Panc1 (cell line): ENCODE measurements around the gene LIPC. TPM values are rescaled to one million over a fixed set of nuclear protein-coding genes. Genes with fewer than 3 reads are reported as not detected.

ENCODE experiments used
- ATAC-seq: fragments of 200-7000 bp; cut with Tn5 transposase; 2 replicates; pipeline ENCODE4 v1.9.1; 2020; ENCODE audit warnings: mild to moderate bottlenecking, moderate library complexity
- BruUV-seq: library from RNA; stranded (reverse); fragments of 400-500 nt; replicated peaks from 2 replicates; lab custom pipeline; 2021; lab: Mats Ljungman, UMichigan
- CTCF ChIA-PET: fragments of 300-600 bp; sonication (Branson Sonifier 250); formaldehyde crosslinking; loops from one replicate; lab custom pipeline; 2022; ENCODE audit warnings: antibody characterized with exemption; lab: Charles Lee
- POLR2A ChIA-PET: fragments of 300-600 bp; sonication (Branson Sonifier 250); formaldehyde crosslinking; loops from one replicate; lab custom pipeline; 2022; ENCODE audit warnings: antibody characterized with exemption; lab: Charles Lee
- DNase-seq: peaks from one replicate; pipeline ENCODE4 v3.0.0-alpha.2; 2010; ENCODE audit warnings: low read depth, low spot score
- H3K27ac ChIP-seq: 2 replicates; pipeline ENCODE4 v1.5.1; 2011; ENCODE audit warnings: mild to moderate bottlenecking, low read length, inconsistent platforms
- H3K27me3 ChIP-seq: fragments of 200-500 bp; sonication (Bioruptor generic); 2 replicates; pipeline ENCODE4 v1.6.0; 2014; ENCODE audit warnings: low read length, inconsistent platforms; ENCODE audit not compliant: control insufficient read depth, insufficient read depth
- H3K36me3 ChIP-seq: fragments of 200-500 bp; sonication (Bioruptor generic); 2 replicates; pipeline ENCODE4 v1.5.1; 2014; ENCODE audit warnings: inconsistent platforms, mild to moderate bottlenecking, low read length, moderate library complexity; ENCODE audit not compliant: control insufficient read depth, insufficient read depth
- H3K4me1 ChIP-seq: 2 replicates; pipeline ENCODE4 v1.5.1; 2011; ENCODE audit warnings: inconsistent platforms, mild to moderate bottlenecking, low read length, moderate library complexity; ENCODE audit not compliant: control insufficient read depth, insufficient read depth
- H3K4me3 ChIP-seq, 2 experiments: 2 replicates each; pipeline ENCODE4 v1.5.1; 2011 to 2012; ENCODE audit warnings: low read depth in 2 of 2, low read length in 2 of 2, mild to moderate bottlenecking in 2 of 2, inconsistent platforms in 1 of 2, moderate library complexity in 1 of 2
- H3K9me3 ChIP-seq: fragments of 200-500 bp; sonication (Bioruptor generic); 2 replicates; pipeline ENCODE4 v1.5.1; 2014; ENCODE audit warnings: low read depth, mild to moderate bottlenecking, inconsistent platforms, low read length, moderate library complexity; ENCODE audit not compliant: control insufficient read depth, insufficient read depth
- POLR2AphosphoS5 ChIP-seq: IDR thresholded peaks from 2 replicates; pipeline ENCODE4 v1.6.1; 2012; ENCODE audit warnings: mild to moderate bottlenecking, low read depth, low read length, moderate library complexity
- SIN3A ChIP-seq: IDR thresholded peaks from 2 replicates; pipeline ENCODE4 v1.6.1; 2012; ENCODE audit warnings: low read depth, mild to moderate bottlenecking, low read length, moderate library complexity, borderline replicate concordance; ENCODE audit not compliant: insufficient read depth
- TCF7L2 ChIP-seq: IDR thresholded peaks from 2 replicates; pipeline ENCODE4 v1.6.1; 2011; ENCODE audit warnings: mild to moderate bottlenecking, low read depth, low read length, inconsistent platforms
- in situ Hi-C: cut with HindIII; loops from 2 replicates; pipeline ENCODE4 v1.10.0; 2016; ENCODE audit warnings: low sequenced_read_pairs, low pct_unique_long_range_greater_than_20kb
- intact Hi-C: fragments of 100-400 bp; cut with micrococcal nuclease; formaldehyde crosslinking; loops from one replicate; pipeline ENCODE4 v1.10.0; 2022; ENCODE audit not compliant: unreplicated experiment
- total RNA-seq: library from RNA; stranded (reverse); gene quantifications from one replicate; pipeline ENCODE4 v1.2.1, GENCODE V29; 2021; ENCODE audit not compliant: unreplicated experiment
- TF ChIP-seq, protein P1 (sequence below): fragments of 450-650 bp; IDR thresholded peaks from 2 replicates; pipeline ENCODE4 v1.5.1; 2017; ENCODE audit warnings: mild to moderate bottlenecking
- TF ChIP-seq, protein P2 (sequence below), 2 experiments: IDR thresholded peaks; 2 replicates each; pipeline ENCODE4 v1.6.1; 2011 to 2012; ENCODE audit warnings: low read depth in 2 of 2, control low read depth in 1 of 2, low read length in 1 of 2, mild to moderate bottlenecking in 1 of 2, moderate library complexity in 1 of 2; ENCODE audit not compliant: insufficient read depth in 1 of 2

The LIPC gene
- total RNA-seq, 1 experiment from 2014 or later = not detected

DNA sequence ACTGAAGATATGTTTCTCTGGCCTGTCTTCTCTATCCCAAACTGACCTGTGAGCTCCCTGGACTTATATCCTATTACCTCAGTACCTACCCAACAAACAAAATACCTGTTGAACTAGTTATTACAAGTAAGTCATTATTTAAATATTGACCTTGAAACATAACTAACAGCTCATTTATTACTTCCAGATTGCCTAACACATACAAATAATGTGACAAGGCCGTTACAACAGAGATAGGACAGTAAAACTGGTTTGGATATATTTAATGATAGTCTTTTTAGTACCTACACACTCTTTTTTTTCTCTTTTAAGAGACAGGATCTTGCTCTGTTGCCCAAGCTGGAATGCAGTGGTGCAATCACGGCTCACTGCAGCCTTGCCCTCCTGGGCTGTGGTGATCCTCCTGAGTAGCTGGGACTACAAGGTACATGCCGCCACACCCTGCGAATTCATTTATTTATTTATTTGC is 172.7 kb downstream of the LIPC start:
- Histone ChIP-seq H3K36me3 (no peaks in the 10 kb centered on the region; the same call in 1 of the 2 replicates), H3K4me3 (no peak overlapping the region), H3K9me3 (no peaks in the 10 kb centered on the region), H3K27ac (no peak overlapping the region), H3K27me3 (no peaks in the 10 kb centered on the region), H3K4me1 (no peaks in the 10 kb centered on the region)
- TF ChIP-seq POLR2AphosphoS5 (no peak), TCF7L2 (no peak), SIN3A (no peak)
- TF ChIP-seq, protein P1, sequence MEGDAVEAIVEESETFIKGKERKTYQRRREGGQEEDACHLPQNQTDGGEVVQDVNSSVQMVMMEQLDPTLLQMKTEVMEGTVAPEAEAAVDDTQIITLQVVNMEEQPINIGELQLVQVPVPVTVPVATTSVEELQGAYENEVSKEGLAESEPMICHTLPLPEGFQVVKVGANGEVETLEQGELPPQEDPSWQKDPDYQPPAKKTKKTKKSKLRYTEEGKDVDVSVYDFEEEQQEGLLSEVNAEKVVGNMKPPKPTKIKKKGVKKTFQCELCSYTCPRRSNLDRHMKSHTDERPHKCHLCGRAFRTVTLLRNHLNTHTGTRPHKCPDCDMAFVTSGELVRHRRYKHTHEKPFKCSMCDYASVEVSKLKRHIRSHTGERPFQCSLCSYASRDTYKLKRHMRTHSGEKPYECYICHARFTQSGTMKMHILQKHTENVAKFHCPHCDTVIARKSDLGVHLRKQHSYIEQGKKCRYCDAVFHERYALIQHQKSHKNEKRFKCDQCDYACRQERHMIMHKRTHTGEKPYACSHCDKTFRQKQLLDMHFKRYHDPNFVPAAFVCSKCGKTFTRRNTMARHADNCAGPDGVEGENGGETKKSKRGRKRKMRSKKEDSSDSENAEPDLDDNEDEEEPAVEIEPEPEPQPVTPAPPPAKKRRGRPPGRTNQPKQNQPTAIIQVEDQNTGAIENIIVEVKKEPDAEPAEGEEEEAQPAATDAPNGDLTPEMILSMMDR = no peak
- TF ChIP-seq, protein P2, sequence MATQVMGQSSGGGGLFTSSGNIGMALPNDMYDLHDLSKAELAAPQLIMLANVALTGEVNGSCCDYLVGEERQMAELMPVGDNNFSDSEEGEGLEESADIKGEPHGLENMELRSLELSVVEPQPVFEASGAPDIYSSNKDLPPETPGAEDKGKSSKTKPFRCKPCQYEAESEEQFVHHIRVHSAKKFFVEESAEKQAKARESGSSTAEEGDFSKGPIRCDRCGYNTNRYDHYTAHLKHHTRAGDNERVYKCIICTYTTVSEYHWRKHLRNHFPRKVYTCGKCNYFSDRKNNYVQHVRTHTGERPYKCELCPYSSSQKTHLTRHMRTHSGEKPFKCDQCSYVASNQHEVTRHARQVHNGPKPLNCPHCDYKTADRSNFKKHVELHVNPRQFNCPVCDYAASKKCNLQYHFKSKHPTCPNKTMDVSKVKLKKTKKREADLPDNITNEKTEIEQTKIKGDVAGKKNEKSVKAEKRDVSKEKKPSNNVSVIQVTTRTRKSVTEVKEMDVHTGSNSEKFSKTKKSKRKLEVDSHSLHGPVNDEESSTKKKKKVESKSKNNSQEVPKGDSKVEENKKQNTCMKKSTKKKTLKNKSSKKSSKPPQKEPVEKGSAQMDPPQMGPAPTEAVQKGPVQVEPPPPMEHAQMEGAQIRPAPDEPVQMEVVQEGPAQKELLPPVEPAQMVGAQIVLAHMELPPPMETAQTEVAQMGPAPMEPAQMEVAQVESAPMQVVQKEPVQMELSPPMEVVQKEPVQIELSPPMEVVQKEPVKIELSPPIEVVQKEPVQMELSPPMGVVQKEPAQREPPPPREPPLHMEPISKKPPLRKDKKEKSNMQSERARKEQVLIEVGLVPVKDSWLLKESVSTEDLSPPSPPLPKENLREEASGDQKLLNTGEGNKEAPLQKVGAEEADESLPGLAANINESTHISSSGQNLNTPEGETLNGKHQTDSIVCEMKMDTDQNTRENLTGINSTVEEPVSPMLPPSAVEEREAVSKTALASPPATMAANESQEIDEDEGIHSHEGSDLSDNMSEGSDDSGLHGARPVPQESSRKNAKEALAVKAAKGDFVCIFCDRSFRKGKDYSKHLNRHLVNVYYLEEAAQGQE (IDR thresholded peaks at IDR 0.05; ENCODE audit: insufficient read depth in 1 of 2, low read depth in 2 of 2, low read length in 1 of 2) = no peak
- intact Hi-C loops (no loop called here), in situ Hi-C loops (no loop called here)
- ChIA-PET POLR2A (interaction anchor here (0.5 kb wide), 1 partner anchor 60 kb away, joined by 3 read pairs; no protein-coding TSS in a partner anchor), CTCF (no interaction called here)
- ATAC-seq (no peak), DNase-seq (no peak)
- BruUV-seq = no TSS peak

DNA sequence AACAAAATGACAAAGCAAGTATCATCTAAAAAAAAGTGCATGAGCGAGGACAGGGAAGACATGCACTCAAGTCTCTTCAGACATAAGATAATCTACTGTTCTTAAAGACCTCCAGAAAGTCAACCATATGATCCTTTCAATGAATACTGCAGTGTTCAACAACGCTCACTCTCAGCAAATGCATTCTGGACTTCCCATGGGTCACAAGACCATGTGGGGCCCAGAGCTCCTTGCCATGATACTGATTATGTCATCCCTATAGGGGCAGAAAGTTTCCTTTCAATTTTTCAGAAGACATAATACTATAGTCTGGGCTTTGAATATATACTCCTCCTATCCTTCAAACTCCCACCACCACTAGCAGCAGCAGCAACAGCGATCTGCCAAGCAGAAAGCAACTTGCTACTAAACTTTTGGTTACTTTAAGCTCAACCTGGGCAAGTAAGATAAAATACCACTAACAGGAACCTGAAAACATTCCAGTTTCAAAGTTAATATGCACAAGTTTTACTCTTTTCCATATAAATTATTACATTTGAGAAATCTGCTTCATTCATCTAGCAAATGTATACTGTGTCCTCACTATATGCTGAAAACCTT is 174.2 kb downstream of the LIPC start:
- DNase-seq (no peak), ATAC-seq (no peak)
- H3K27ac ChIP-seq = no peak overlapping the region
- ChIA-PET CTCF (no interaction called here), POLR2A (no interaction called here)
- H3K4me1 ChIP-seq = no peaks in the 10 kb centered on the region
- intact Hi-C loops (no loop called here), in situ Hi-C loops (no loop called here)
- H3K36me3 ChIP-seq = no peaks in the 10 kb centered on the region
- no peaks in the 10 kb centered on the region for H3K27me3 ChIP-seq
- H3K4me3 ChIP-seq = no peak overlapping the region
- BruUV-seq = no TSS peak
- TF ChIP-seq SIN3A = no peak
- no peak for TF ChIP-seq POLR2AphosphoS5
- TF ChIP-seq TCF7L2 = no peak
- TF ChIP-seq, protein P1 = no peak
- TF ChIP-seq, protein P2 (IDR thresholded peaks at IDR 0.05; ENCODE audit: insufficient read depth in 1 of 2, low read depth in 2 of 2, low read length in 1 of 2) = no peak
- no peaks in the 10 kb centered on the region for H3K9me3 ChIP-seq
